Astrocyte (in vitro differentiated cells and primary cell): ENCODE results near the gene SDHAF3. TPM values are rescaled to one million over a fixed set of nuclear protein-coding genes. Genes with fewer than 3 reads are reported as not detected.

Experiments
- DNase-seq: peaks from one replicate; pipeline ENCODE4 v3.0.0-alpha.2; 2010; ENCODE audit warnings: low read depth
- FAIRE-seq: peaks from 2 replicates; lab custom pipeline; 2011; peaks lifted over from hg19 to GRCh38; lab: Jason Lieb, UNC
- H2AFZ ChIP-seq: 2 replicates; pipeline ENCODE4 v1.6.0; 2012; ENCODE audit warnings: low read depth, low read length, inconsistent platforms
- H3K27ac ChIP-seq: 2 replicates; pipeline ENCODE4 v1.5.1; 2011; ENCODE audit warnings: low read depth, low read length, inconsistent platforms
- H3K27me3 ChIP-seq: 2 replicates; pipeline ENCODE4 v1.6.0; 2011; ENCODE audit warnings: low read length, inconsistent platforms; ENCODE audit not compliant: insufficient read depth
- H3K36me3 ChIP-seq: 2 replicates; pipeline ENCODE4 v1.5.1; 2011; ENCODE audit warnings: low read length, inconsistent platforms; ENCODE audit not compliant: insufficient read depth
- H3K4me1 ChIP-seq: 2 replicates; pipeline ENCODE4 v1.5.1; 2011; ENCODE audit warnings: low read length, inconsistent platforms; ENCODE audit not compliant: insufficient read depth
- H3K4me2 ChIP-seq: 2 replicates; pipeline ENCODE4 v1.6.0; 2012; ENCODE audit warnings: low read length, inconsistent platforms
- H3K4me3 ChIP-seq: 2 replicates; pipeline ENCODE4 v1.5.1; 2011; ENCODE audit warnings: low read depth, mild to moderate bottlenecking, low read length, inconsistent platforms; ENCODE audit not compliant: insufficient read depth
- H3K79me2 ChIP-seq: 2 replicates; pipeline ENCODE4 v1.6.0; 2012; ENCODE audit warnings: mild to moderate bottlenecking, low read length, inconsistent platforms; ENCODE audit not compliant: insufficient read depth
- H3K9ac ChIP-seq: 2 replicates; pipeline ENCODE4 v1.6.0; 2012; ENCODE audit warnings: mild to moderate bottlenecking, low read length, inconsistent platforms
- H3K9me3 ChIP-seq: 2 replicates; pipeline ENCODE4 v1.5.1; 2012; ENCODE audit warnings: low read depth, mild to moderate bottlenecking, low read length, inconsistent platforms; ENCODE audit not compliant: insufficient read depth
- H4K20me1 ChIP-seq: 2 replicates; pipeline ENCODE4 v1.6.0; 2012; ENCODE audit warnings: low read length, inconsistent platforms; ENCODE audit not compliant: insufficient read depth
- H3K27ac Mint-ChIP-seq: one replicate; pipeline ENCODE4 v1.8.0; 2021; ENCODE audit warnings: mild to moderate bottlenecking, mixed read lengths; ENCODE audit not compliant: unreplicated experiment
- H3K27me3 Mint-ChIP-seq: one replicate; pipeline ENCODE4 v1.8.0; 2021; ENCODE audit warnings: low read depth, mixed read lengths; ENCODE audit not compliant: unreplicated experiment
- H3K36me3 Mint-ChIP-seq: one replicate; pipeline ENCODE4 v1.8.0; 2021; ENCODE audit warnings: low read depth, mixed read lengths; ENCODE audit not compliant: unreplicated experiment
- H3K4me1 Mint-ChIP-seq: one replicate; pipeline ENCODE4 v1.8.0; 2021; ENCODE audit warnings: low read depth, mixed read lengths; ENCODE audit not compliant: unreplicated experiment
- H3K4me3 Mint-ChIP-seq: one replicate; pipeline ENCODE4 v1.8.0; 2021; ENCODE audit warnings: mild to moderate bottlenecking, moderate library complexity, mixed read lengths; ENCODE audit not compliant: unreplicated experiment
- H3K9me3 Mint-ChIP-seq: one replicate; pipeline ENCODE4 v1.8.0; 2021; ENCODE audit warnings: mild to moderate bottlenecking, mixed read lengths; ENCODE audit not compliant: unreplicated experiment
- EZH2 ChIP-seq: IDR thresholded peaks from 2 replicates; pipeline ENCODE4 v1.6.1; 2012; ENCODE audit warnings: mild to moderate bottlenecking, low read length, inconsistent platforms; ENCODE audit not compliant: insufficient read depth
- total RNA-seq: library from RNA; stranded (reverse); gene quantifications from 2 replicates; pipeline ENCODE4 v1.2.1, GENCODE V29; 2021
- TF ChIP-seq, protein P1 (sequence below): IDR thresholded peaks from 2 replicates; pipeline ENCODE4 v1.5.1; 2011; ENCODE audit warnings: low read depth, mild to moderate bottlenecking, inconsistent platforms, low read length, moderate library complexity; ENCODE audit not compliant: insufficient read depth

Gene SDHAF3
- total RNA-seq, 1 donor from 2014 or later, result 10.8 TPM

DNA sequence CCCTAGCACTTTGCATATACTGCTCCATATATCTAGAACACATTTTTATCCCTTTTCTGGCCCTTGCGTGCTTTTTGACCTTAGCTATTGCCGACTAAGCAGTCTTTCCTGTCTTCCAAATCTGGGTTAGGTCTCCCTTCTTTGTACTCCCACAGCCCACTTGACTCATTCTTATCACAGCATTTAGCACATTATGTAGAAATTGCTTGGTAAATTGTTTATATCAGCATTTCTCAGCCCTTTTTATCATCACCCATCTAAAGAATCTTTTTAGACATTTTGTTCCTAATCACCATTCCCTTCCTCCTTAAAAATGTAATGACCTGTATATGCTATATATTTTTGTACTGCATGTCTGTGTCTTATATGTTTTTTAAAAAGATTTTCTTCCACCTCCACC lies 101.7 kb downstream of the SDHAF3 start:
- Histone ChIP-seq H3K27me3 (no peaks in the 10 kb centered on the region), H3K9ac (no peak overlapping the region), H3K79me2 (no peaks in the 10 kb centered on the region), H4K20me1 (no peaks in the 10 kb centered on the region), H3K4me2 (no peak overlapping the region), H3K4me1 (no peaks in the 10 kb centered on the region), H3K36me3 (no peaks in the 10 kb centered on the region), H3K27ac (no peak overlapping the region), H3K4me3 (no peak overlapping the region), H2AFZ (no peak overlapping the region), H3K9me3 (no peaks in the 10 kb centered on the region)
- no peak for DNase-seq
- peaks cover 2% of the 10 kb centered on the region for H3K27me3 Mint-ChIP-seq
- H3K4me3 Mint-ChIP-seq, result no peak overlapping the region
- FAIRE-seq, result no peak
- H3K9me3 Mint-ChIP-seq, result peaks cover 2% of the 10 kb centered on the region
- no peaks in the 10 kb centered on the region for H3K4me1 Mint-ChIP-seq
- no peak overlapping the region for H3K27ac Mint-ChIP-seq
- H3K36me3 Mint-ChIP-seq, result no peaks in the 10 kb centered on the region
- TF ChIP-seq EZH2, result no peak
- TF ChIP-seq, protein P1, sequence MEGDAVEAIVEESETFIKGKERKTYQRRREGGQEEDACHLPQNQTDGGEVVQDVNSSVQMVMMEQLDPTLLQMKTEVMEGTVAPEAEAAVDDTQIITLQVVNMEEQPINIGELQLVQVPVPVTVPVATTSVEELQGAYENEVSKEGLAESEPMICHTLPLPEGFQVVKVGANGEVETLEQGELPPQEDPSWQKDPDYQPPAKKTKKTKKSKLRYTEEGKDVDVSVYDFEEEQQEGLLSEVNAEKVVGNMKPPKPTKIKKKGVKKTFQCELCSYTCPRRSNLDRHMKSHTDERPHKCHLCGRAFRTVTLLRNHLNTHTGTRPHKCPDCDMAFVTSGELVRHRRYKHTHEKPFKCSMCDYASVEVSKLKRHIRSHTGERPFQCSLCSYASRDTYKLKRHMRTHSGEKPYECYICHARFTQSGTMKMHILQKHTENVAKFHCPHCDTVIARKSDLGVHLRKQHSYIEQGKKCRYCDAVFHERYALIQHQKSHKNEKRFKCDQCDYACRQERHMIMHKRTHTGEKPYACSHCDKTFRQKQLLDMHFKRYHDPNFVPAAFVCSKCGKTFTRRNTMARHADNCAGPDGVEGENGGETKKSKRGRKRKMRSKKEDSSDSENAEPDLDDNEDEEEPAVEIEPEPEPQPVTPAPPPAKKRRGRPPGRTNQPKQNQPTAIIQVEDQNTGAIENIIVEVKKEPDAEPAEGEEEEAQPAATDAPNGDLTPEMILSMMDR, result no peak

DNA sequence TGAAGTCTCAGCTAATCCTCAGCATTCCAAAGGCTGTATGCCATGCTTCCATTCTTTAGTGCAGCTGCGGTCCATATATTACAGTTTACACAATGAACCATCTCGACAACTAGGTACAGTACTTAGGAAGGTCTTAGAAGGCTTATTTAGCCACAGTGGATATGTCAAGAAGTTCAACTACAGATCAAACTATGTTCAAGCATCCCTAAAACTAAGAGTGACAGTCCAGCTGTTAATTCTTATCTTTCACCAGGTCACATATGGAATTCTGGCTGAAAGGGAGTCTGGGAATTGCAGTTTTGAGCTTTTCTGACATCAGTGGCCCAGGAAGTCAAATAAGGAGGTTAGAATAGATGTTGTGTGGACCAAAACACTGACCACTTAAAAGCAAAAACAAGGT lies 106.8 kb downstream of the SDHAF3 start:
- Histone ChIP-seq H3K4me2 (no peak overlapping the region), H4K20me1 (no peaks in the 10 kb centered on the region), H3K27me3 (no peaks in the 10 kb centered on the region), H2AFZ (no peak overlapping the region), H3K9me3 (no peaks in the 10 kb centered on the region), H3K79me2 (no peaks in the 10 kb centered on the region), H3K27ac (no peak overlapping the region), H3K9ac (no peak overlapping the region), H3K36me3 (no peaks in the 10 kb centered on the region), H3K4me1 (no peaks in the 10 kb centered on the region), H3K4me3 (no peak overlapping the region)
- Mint-ChIP-seq H3K4me3 (no peak overlapping the region), H3K27me3 (peaks cover 2% of the 10 kb centered on the region), H3K27ac (no peak overlapping the region), H3K36me3 (no peaks in the 10 kb centered on the region), H3K4me1 (no peaks in the 10 kb centered on the region), H3K9me3 (peaks cover 2% of the 10 kb centered on the region)
- DNase-seq (no peak), FAIRE-seq (no peak)
- TF ChIP-seq, protein P1, result no peak
- no peak for TF ChIP-seq EZH2

DNA sequence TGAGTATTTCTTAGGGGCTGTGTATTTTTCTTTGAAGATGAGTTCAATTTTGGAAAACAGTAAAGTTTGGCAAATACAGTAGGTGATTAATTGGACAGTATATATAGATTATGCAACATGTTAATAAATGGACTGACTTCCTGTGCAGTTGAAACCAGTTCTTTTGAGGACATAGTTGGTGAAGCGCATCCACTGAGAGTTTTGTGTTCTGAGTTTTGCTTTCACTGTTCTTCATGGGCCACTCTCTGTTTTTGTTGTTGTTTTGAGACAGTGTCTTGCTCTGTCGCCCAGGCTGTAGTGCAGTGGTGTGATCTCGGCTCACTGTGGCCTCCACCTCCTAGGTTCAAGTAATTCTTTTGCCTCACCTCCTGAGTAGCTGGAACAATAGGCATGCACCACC lies 109.0 kb downstream of the SDHAF3 start:
- TF ChIP-seq, protein P1, result no peak
- TF ChIP-seq EZH2, result no peak
- peaks cover 3% of the 10 kb centered on the region for H3K9me3 Mint-ChIP-seq
- Histone ChIP-seq H3K9me3 (no peaks in the 10 kb centered on the region), H4K20me1 (no peaks in the 10 kb centered on the region), H3K4me3 (no peak overlapping the region), H3K9ac (no peak overlapping the region), H3K36me3 (no peaks in the 10 kb centered on the region), H3K27me3 (no peaks in the 10 kb centered on the region), H3K79me2 (no peaks in the 10 kb centered on the region), H2AFZ (no peak overlapping the region), H3K27ac (no peak overlapping the region), H3K4me2 (no peak overlapping the region), H3K4me1 (no peaks in the 10 kb centered on the region)
- no peaks in the 10 kb centered on the region for H3K36me3 Mint-ChIP-seq
- FAIRE-seq (no peak), DNase-seq (no peak)
- no peak overlapping the region for H3K4me3 Mint-ChIP-seq
- no peaks in the 10 kb centered on the region for H3K4me1 Mint-ChIP-seq
- no peak overlapping the region for H3K27ac Mint-ChIP-seq
- H3K27me3 Mint-ChIP-seq, result peaks cover 2% of the 10 kb centered on the region

Other genes starting within 250 kb of the SDHAF3 start
- 0.25 TPM in 1 of 2 replicates, not detected in the other for gene DLX6, start 112.1 kb upstream of the SDHAF3 start, total RNA-seq
- 1.3 and 1.9 TPM in 2 replicates for gene DLX5, start 92.9 kb upstream of the SDHAF3 start, total RNA-seq